PFSK-1 (cell line): ENCODE measurements around the gene CCDC138.

Source experiments
- FOXP2 ChIP-seq: optimal IDR thresholded peaks from 2 replicates; pipeline ENCODE3; 2011; ENCODE audit warnings: borderline replicate concordance, control low read depth, inconsistent platforms; ENCODE audit not compliant: insufficient read depth; ENCODE audit errors: extremely low read length, extremely low read depth
- POLR2AphosphoS5 ChIP-seq: IDR thresholded peaks from 2 replicates; pipeline ENCODE4 v1.6.1; 2012; ENCODE audit warnings: low read depth, mild to moderate bottlenecking, control low read depth, low read length, moderate library complexity
- SIN3A ChIP-seq: IDR thresholded peaks from 2 replicates; pipeline ENCODE4 v1.6.1; 2012; ENCODE audit warnings: mild to moderate bottlenecking, low read length, moderate library complexity, borderline replicate concordance; ENCODE audit not compliant: insufficient read depth
- TAF1 ChIP-seq: IDR thresholded peaks from 2 replicates; pipeline ENCODE4 v1.6.1; 2012; ENCODE audit warnings: low read length, control low read depth, borderline replicate concordance; ENCODE audit not compliant: insufficient read depth
- TF ChIP-seq, protein P1 (sequence below), 2 experiments: IDR thresholded peaks; 2 replicates each; pipeline versions ENCODE4 v1.6.1 to v1.8.0; 2011 to 2012; ENCODE audit warnings: low read depth in 2 of 2, low read length in 2 of 2, control low read depth in 1 of 2, inconsistent platforms in 1 of 2, mild to moderate bottlenecking in 1 of 2, moderate library complexity in 1 of 2; ENCODE audit not compliant: insufficient read depth in 1 of 2

DNA sequence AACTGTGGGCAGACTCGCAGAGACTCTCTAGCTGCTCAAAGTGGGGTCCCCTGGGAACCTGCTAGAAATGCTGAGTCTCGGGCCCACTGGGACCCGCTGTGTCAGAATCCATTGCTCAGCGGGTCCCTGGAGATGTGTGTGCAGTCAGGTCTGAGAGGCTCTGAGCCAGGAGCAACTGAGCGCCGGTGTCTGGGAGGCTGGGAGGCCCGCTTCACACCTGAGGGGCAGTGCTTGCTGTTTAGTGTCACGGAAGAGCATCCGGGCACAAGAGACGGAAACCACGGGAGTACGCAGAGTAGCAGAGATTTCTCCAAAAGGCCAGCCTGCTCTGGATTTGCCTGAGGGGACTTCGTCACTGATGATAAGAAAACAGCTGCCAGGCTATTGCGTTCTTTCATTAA, 132.4 kb downstream of the CCDC138 start:
- TF ChIP-seq POLR2AphosphoS5: no peak
- no peak for TF ChIP-seq SIN3A
- no peak for TF ChIP-seq TAF1
- TF ChIP-seq, protein P1, sequence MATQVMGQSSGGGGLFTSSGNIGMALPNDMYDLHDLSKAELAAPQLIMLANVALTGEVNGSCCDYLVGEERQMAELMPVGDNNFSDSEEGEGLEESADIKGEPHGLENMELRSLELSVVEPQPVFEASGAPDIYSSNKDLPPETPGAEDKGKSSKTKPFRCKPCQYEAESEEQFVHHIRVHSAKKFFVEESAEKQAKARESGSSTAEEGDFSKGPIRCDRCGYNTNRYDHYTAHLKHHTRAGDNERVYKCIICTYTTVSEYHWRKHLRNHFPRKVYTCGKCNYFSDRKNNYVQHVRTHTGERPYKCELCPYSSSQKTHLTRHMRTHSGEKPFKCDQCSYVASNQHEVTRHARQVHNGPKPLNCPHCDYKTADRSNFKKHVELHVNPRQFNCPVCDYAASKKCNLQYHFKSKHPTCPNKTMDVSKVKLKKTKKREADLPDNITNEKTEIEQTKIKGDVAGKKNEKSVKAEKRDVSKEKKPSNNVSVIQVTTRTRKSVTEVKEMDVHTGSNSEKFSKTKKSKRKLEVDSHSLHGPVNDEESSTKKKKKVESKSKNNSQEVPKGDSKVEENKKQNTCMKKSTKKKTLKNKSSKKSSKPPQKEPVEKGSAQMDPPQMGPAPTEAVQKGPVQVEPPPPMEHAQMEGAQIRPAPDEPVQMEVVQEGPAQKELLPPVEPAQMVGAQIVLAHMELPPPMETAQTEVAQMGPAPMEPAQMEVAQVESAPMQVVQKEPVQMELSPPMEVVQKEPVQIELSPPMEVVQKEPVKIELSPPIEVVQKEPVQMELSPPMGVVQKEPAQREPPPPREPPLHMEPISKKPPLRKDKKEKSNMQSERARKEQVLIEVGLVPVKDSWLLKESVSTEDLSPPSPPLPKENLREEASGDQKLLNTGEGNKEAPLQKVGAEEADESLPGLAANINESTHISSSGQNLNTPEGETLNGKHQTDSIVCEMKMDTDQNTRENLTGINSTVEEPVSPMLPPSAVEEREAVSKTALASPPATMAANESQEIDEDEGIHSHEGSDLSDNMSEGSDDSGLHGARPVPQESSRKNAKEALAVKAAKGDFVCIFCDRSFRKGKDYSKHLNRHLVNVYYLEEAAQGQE (IDR thresholded peaks at IDR 0.05; ENCODE audit: insufficient read depth in 1 of 2, low read depth in 2 of 2, low read length in 2 of 2): no peak
- TF ChIP-seq FOXP2: no peak
